ENCODE measurements around the gene KAT2A. TPM values are rescaled to one million over a fixed set of nuclear protein-coding genes. Genes with fewer than 3 reads are reported as not detected.

Gene KAT2A
- total RNA-seq, 1 experiment from 2014 or later = 94.7 TPM

DNA sequence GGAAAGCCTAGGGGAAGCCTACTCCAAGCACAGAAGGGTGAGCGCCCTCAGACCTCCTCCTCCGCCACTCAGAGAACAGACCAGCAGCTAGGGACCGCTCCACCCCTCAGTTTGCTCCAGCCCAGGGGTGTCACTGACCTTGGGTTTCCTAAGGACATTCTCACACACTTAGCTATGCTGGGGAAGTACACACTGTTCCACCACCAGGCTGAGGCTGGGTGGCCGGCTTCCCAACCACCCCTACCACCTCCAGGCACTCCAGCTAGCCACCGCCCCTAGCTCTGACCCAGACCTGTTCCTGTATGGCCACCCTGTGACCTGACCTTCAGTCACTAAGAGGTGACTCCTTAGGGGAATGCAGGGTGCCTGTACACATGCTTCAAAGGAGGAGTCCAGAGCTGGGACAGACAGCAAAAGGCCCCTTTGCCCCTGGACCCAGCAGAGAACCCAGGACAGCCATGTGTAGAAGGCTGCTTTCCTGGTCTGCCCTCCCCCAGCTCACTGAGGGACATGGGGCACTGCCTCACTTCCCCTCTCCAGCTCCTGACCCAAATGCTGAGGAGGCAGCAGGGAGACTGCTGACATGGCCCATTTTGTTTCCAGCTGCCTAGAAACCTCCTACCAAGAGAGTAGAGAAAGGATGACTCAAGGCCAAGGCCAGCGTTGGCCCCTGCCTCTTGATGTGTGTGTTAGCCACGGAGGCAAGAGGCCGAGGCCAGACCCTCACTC is 8.1 kb upstream of the KAT2A start:
- no peaks in the 10 kb centered on the region for H3K27me3 Mint-ChIP-seq (ENCODE audit: unreplicated experiment)
- intact Hi-C loops (cut with micrococcal nuclease; ENCODE audit: unreplicated experiment) = no loop called here
- BruUV-seq (replicated peaks) = no TSS peak

DNA sequence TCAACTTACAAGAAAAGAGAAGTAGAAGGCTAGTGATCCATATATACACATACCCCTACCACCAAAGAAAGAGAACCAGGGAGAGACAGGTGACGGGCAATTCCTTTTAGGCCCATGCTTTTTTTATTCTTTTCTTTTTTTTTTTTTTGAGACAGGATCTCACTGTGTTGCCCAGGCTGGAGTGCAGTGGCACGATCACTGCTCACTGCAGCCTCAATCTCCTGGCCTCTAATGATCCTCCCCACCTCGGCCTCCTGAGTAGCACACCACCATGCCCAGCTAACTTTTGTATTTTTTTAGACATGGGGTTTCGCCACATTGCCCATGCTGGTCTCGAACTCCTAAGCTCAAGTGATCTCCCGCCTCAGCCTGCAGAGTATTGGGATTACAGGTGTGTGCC is 6.2 kb upstream of the KAT2A start:
- DNase-seq = no peak
- peaks cover 78% of the 10 kb centered on the region for H3K36me3 Mint-ChIP-seq (ENCODE audit: insufficient read depth, unreplicated experiment)
- intact Hi-C loops (cut with micrococcal nuclease; ENCODE audit: unreplicated experiment) = no loop called here
- no TSS peak for BruUV-seq (replicated peaks)
- H3K9me3 Mint-ChIP-seq (ENCODE audit: low read depth, unreplicated experiment) = no peaks in the 10 kb centered on the region
- H3K4me3 Mint-ChIP-seq (ENCODE audit: low read depth, unreplicated experiment) = no peak overlapping the region
- no peaks in the 10 kb centered on the region for H3K27me3 Mint-ChIP-seq (ENCODE audit: unreplicated experiment)
- no peak overlapping the region for H3K27ac Mint-ChIP-seq (ENCODE audit: unreplicated experiment)
- CTCF ChIA-PET = interaction anchor here (0.7 kb wide), 1 partner anchor 27 kb away, joined by 7 read pairs; no protein-coding TSS in a partner anchor
- H3K4me1 Mint-ChIP-seq (ENCODE audit: low read depth, unreplicated experiment) = peaks cover 18% of the 10 kb centered on the region
- TF ChIP-seq, protein P1, sequence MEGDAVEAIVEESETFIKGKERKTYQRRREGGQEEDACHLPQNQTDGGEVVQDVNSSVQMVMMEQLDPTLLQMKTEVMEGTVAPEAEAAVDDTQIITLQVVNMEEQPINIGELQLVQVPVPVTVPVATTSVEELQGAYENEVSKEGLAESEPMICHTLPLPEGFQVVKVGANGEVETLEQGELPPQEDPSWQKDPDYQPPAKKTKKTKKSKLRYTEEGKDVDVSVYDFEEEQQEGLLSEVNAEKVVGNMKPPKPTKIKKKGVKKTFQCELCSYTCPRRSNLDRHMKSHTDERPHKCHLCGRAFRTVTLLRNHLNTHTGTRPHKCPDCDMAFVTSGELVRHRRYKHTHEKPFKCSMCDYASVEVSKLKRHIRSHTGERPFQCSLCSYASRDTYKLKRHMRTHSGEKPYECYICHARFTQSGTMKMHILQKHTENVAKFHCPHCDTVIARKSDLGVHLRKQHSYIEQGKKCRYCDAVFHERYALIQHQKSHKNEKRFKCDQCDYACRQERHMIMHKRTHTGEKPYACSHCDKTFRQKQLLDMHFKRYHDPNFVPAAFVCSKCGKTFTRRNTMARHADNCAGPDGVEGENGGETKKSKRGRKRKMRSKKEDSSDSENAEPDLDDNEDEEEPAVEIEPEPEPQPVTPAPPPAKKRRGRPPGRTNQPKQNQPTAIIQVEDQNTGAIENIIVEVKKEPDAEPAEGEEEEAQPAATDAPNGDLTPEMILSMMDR (IDR thresholded peaks at IDR 0.05; ENCODE audit: unreplicated experiment) = no peak

More for the DNA sequence above, 8.1 kb upstream of the KAT2A start:
- peaks cover 35% of the 10 kb centered on the region for H3K4me1 Mint-ChIP-seq (ENCODE audit: low read depth, unreplicated experiment)
- CTCF ChIA-PET = no interaction called here
- no peak overlapping the region for H3K4me3 Mint-ChIP-seq (ENCODE audit: low read depth, unreplicated experiment)
- no peak overlapping the region for H3K27ac Mint-ChIP-seq (ENCODE audit: unreplicated experiment)
- H3K9me3 Mint-ChIP-seq (ENCODE audit: low read depth, unreplicated experiment) = no peaks in the 10 kb centered on the region
- no peak for DNase-seq
- H3K36me3 Mint-ChIP-seq (ENCODE audit: insufficient read depth, unreplicated experiment) = peaks cover 72% of the 10 kb centered on the region
- TF ChIP-seq, protein P1 (IDR thresholded peaks at IDR 0.05; ENCODE audit: unreplicated experiment) = no peak

DNA sequence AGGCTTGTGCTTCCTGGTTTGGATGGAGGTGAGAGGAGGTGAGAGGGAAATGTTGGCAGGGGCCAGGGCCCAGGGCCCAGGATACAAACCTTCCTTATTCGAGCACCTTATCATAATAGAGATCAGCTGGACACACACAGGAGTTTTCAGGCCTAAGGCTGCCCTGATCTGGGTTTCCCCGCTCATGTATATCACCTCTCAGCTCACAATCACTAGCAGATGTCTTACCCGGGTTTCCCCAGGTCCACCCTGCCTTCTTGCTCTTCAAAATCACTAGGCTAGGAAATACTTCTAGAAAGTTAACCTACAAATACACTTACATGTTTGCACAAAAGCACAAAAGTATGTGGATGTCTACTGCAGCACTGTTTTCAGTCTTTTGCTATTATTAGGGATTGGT is 5.7 kb upstream of the KAT2A start:
- no TSS peak for BruUV-seq (replicated peaks)
- Mint-ChIP-seq H3K9me3 (ENCODE audit: low read depth, unreplicated experiment) (no peaks in the 10 kb centered on the region), H3K36me3 (ENCODE audit: insufficient read depth, unreplicated experiment) (peaks cover 83% of the 10 kb centered on the region), H3K4me1 (ENCODE audit: low read depth, unreplicated experiment) (peaks cover 16% of the 10 kb centered on the region), H3K27me3 (ENCODE audit: unreplicated experiment) (no peaks in the 10 kb centered on the region), H3K27ac (ENCODE audit: unreplicated experiment) (no peak overlapping the region), H3K4me3 (ENCODE audit: low read depth, unreplicated experiment) (no peak overlapping the region)
- intact Hi-C loops (cut with micrococcal nuclease; ENCODE audit: unreplicated experiment) = no loop called here
- TF ChIP-seq, protein P1 (IDR thresholded peaks at IDR 0.05; ENCODE audit: unreplicated experiment) = no peak
- CTCF ChIA-PET = no interaction called here
- no peak for DNase-seq

DNA sequence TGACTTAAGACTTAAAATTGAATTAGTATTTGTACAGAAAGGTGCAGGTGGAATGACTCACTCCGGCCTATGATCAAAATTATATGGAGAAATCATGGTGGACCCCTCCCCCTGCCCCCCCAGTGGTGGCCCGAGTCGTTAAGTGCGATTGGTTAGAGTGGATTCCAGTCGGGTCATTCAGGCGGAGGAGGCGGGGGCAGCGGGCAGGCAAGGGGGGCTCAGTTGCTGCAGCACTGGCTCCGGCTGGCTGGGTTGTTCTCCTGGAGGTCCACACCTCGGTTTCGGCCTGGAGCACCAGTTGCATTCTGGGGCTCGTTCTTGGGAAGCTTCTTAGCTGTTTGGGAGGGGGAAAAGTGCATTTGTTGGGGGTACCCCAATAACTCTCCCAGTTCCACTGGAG is 4.4 kb upstream of the KAT2A start:
- H3K4me1 Mint-ChIP-seq (ENCODE audit: low read depth, unreplicated experiment) = peaks cover 7% of the 10 kb centered on the region
- BruUV-seq (replicated peaks) = no TSS peak
- H3K36me3 Mint-ChIP-seq (ENCODE audit: insufficient read depth, unreplicated experiment) = peaks cover 86% of the 10 kb centered on the region
- TF ChIP-seq, protein P1 (IDR thresholded peaks at IDR 0.05; ENCODE audit: unreplicated experiment) = no peak
- H3K27ac Mint-ChIP-seq (ENCODE audit: unreplicated experiment) = no peak overlapping the region
- intact Hi-C loops (cut with micrococcal nuclease; ENCODE audit: unreplicated experiment) = no loop called here
- no peak overlapping the region for H3K4me3 Mint-ChIP-seq (ENCODE audit: low read depth, unreplicated experiment)
- no peaks in the 10 kb centered on the region for H3K27me3 Mint-ChIP-seq (ENCODE audit: unreplicated experiment)
- CTCF ChIA-PET = no interaction called here
- DNase-seq = no peak
- H3K9me3 Mint-ChIP-seq (ENCODE audit: low read depth, unreplicated experiment) = no peaks in the 10 kb centered on the region
